Stimulated activated CD8-positive, alpha-beta memory T cell treated with anti-CD3 and anti-CD28 coated beads, Interleukin-2, amount 100 ng/mL, for 48 hours (primary cell): Measurements from ENCODE around the gene TXNDC12.
A peak's percentile ranks its signal among the peaks of the same experiment; 100 is the strongest.

Experiments used
- DNase-seq, 2 donors: peaks; one replicate each; pipeline ENCODE4 v3.0.0-alpha.2; 2020; ENCODE audit warnings: low read depth in 2 of 2

The TXNDC12 gene

GRCh38 chr1:51998701-51999100, 56.3 kb downstream of the TXNDC12 start:
- DNase-seq = no peak

- no peak for DNase-seq
Measured at GRCh38 chr1:51997974-51998382, 57.0 kb downstream of the TXNDC12 start.

GRCh38 chr1:51990478-51990965, 64.5 kb downstream of the TXNDC12 start, which contains the start of gene RAB3B:
Gene RAB3B, minus strand, starts transcription at chr1:51990700. Its CDS starts 13,583 bp downstream, at chr1:51977117.
- DNase-seq = peak; percentile 62 to 78

GRCh38 chr1:51989582-51990477, 65.2 kb downstream of the TXNDC12 start:
- peak in 1 of 2 donors; percentile 1 for DNase-seq

GRCh38 chr1:51988254-51988653, 66.7 kb downstream of the TXNDC12 start:
- DNase-seq = no peak

- DNase-seq = no peak
Measured at GRCh38 chr1:51986718-51987117, 68.3 kb downstream of the TXNDC12 start.

- DNase-seq = no peak
Measured at GRCh38 chr1:51982161-51982560, 72.8 kb downstream of the TXNDC12 start.

- DNase-seq = no peak
Measured at GRCh38 chr1:51981555-51981954, 73.4 kb downstream of the TXNDC12 start.

- no peak for DNase-seq
Measured at GRCh38 chr1:51978099-51978498, 76.9 kb downstream of the TXNDC12 start.

GRCh38 chr1:51976846-51977602, 78.0 kb downstream of the TXNDC12 start:
- DNase-seq = no peak

GRCh38 chr1:51973587-51974474, 81.2 kb downstream of the TXNDC12 start:
- no peak for DNase-seq
